Measurements from ENCODE around the gene NECAP2.

DNA sequence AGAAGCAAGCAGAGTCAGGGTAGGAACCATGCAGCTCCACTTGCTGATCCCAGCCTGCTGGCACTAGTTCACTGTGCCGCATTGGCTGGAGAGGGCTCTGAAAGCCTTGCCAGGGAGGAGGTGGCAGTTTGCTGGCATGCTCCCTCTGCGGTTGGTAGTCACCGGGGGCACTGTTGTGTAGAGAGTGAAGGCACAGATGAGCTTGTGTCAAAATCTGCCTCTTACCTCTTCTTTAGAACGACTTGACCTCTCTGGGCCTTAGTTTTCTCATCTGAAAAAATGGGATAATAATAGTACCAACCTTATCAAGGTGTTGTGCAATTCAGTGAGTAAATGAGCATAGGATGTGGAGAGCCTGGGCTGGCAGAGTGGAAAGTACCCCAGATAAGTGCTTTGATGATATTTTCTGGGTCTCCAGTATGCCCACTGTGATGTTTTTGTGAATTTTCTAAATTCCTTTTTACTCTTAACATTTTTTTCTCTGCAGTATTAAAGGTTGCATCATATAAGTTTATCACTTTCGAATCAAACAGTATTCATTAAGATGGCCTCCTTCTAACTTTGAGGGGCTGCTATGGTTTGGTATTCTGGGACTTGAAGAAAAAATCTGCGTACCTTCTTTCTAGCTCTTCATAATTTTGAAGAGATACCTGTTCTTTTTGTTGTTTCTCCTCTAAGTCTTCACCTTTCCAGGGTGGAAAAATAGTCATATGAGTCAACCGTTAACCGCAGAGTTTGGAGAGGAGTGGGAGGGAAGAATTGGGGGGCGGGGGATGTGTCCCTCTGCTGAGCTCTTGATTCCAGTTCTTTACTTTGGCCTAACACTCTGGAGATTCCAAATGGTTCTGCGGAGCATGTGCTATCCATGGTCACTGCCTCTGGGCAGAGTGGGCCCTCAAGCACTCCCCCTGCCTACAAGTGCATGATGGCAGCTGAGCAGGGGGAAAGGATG lies 46.7 kb upstream of the NECAP2 start:
- no peak for TF ChIP-seq POLR2A (IDR thresholded peaks at IDR 0.05)
- TF ChIP-seq, protein P1, sequence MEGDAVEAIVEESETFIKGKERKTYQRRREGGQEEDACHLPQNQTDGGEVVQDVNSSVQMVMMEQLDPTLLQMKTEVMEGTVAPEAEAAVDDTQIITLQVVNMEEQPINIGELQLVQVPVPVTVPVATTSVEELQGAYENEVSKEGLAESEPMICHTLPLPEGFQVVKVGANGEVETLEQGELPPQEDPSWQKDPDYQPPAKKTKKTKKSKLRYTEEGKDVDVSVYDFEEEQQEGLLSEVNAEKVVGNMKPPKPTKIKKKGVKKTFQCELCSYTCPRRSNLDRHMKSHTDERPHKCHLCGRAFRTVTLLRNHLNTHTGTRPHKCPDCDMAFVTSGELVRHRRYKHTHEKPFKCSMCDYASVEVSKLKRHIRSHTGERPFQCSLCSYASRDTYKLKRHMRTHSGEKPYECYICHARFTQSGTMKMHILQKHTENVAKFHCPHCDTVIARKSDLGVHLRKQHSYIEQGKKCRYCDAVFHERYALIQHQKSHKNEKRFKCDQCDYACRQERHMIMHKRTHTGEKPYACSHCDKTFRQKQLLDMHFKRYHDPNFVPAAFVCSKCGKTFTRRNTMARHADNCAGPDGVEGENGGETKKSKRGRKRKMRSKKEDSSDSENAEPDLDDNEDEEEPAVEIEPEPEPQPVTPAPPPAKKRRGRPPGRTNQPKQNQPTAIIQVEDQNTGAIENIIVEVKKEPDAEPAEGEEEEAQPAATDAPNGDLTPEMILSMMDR (IDR thresholded peaks at IDR 0.05): no peak

Measured in uterus (tissue), 2 donors.